Midbrain (tissue), 1 donor: ENCODE results near the gene TCEAL1.
"Not testable (repeated sequence)": the region's sequence is repeated elsewhere in the genome, so short reads cannot be mapped to it uniquely, and the experiment has no call there.

Source experiments
- DNase-seq: peaks from one replicate; lab custom pipeline; 2025; lab: John Stamatoyannopoulos, UW

Gene TCEAL1, protein sequence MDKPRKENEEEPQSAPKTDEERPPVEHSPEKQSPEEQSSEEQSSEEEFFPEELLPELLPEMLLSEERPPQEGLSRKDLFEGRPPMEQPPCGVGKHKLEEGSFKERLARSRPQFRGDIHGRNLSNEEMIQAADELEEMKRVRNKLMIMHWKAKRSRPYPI

DNA sequence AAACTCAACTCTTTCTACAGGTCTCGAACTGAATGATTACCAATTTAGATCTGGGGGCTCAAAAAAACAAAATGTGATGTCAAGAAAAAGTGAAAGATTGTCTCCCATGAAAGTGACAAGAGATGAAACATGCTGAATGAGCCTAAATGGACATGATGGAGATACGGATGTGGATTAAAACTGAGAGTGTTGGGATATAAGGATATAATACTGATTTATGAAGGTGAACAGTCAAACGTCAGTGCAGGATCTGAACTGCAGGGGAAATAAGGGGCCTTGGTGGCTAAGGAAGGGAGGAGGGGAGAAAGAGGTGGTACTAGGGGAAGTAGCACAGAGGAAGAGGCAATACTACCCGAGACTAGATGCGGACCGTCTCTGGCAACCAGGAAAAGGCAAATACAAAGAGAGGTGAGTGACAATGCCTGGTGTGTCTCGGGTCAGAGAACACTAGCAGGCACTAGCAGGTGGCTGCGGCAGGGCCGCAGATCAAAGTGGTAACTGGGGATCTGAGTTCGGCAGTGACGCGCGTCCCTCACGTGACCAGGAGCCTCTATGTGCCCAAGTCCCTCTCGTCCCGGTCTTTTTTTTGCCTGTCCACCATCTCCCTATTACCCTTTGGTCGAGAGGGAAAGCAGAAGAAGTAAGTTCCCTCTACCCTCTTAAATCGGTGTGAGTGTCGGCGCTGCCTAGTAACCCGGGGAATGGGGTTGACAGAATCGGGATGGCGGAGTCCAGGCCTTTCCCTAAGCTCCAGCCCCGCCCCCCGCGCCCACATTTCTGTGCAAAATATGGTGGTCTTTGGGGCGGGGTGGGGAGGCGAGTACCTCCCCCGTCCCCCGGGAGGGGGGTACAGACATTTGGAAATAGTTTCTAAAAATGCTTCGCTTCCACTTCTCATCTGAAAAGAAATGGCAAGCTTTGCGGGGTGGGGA, at the start of gene TCEAL1:
TSS of gene TCEAL1 (plus strand) at position 590 of the 932 bp plus-strand sequence. CDS start 942 bp downstream, outside the sequence.
- DNase-seq = peak; percentile 61

DNA sequence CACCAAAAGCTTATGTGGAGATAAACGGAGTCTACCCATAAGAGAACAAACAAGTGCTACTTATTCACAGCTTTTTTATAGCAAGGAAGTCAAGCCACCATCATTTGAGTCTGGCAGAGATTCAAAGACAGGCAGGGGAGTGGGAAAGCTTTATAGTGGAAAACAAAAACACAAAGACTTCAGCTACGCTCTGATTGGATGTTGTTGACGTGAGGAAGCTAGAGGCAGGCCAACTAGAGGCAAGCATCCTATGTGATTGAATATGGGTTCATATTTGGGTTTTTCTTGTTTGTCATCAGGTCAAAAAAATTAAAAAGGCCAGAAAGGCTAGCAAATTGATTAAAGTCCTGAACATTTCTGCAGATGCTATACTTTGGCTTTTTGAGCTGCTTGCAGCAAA, 44.2 kb upstream of the TCEAL1 start:
- DNase-seq = no peak

DNA sequence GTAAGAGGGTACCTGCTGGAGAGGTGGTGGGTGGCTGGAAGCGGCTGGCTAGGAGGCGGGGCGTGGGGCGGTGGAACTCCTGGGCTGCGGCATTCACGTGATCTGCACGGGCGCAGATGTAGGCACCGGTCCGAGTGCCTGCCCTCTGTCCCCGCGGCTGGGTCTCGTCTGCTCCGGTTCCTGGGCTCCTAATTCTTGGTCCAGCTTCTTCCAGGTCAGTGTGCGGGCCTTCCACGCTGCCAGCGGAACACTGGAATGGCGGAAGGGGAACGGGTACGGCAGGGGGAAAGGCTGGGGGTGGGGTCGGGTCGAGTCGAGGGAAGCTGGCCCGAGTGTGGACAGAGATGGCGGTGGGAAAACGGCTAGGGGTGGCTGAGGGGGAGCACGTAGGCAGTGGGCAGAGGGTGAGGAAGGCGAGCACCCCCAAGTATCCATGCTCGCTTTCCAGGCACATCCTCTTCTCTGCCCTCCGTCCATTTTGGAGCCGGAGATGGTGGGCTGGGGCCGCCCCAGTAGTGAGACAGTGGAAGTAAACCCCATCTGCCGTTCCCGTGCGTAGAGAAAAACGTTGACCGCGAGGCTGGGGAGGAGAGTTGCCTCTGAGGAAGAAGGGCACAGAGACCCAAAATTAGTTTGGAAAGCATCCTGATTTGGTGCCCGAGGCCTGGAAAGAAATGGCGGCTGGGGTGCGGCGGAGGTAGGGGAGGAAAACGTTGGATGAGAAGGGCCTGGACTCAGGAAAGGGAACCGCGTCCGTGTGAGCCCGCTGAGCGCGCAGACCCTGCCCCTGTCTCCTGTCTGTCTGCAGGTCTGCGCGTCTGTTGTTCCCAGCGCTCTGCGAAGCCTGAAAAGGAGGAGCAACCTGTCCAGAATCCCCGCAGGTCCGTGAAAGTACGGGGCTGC, 43.1 kb upstream of the TCEAL1 start, which contains the start of gene TCEAL4:
TSS of gene TCEAL4 (plus strand) at position 105 of the 903 bp plus-strand sequence. CDS start 1,161 bp downstream, outside the sequence.
- DNase-seq = peak; percentile 29

DNA sequence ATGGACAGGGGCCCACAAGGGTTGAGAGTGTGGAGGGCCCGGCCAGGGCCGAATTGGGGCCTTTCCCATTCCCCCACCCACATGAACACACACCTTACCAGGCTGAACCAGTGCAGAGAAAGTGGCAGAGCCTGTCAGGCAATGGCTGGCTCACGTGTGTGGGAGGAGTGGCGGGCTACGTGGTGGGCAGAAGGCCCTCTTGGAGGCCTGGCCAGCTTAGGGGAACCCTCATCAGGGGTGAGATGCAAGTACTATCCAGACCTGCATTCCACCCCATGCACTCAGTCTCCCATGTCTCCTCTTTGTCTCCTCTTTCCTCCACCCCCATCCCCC, 42.5 kb upstream of the TCEAL1 start:
- peak; percentile 7 for DNase-seq

DNA sequence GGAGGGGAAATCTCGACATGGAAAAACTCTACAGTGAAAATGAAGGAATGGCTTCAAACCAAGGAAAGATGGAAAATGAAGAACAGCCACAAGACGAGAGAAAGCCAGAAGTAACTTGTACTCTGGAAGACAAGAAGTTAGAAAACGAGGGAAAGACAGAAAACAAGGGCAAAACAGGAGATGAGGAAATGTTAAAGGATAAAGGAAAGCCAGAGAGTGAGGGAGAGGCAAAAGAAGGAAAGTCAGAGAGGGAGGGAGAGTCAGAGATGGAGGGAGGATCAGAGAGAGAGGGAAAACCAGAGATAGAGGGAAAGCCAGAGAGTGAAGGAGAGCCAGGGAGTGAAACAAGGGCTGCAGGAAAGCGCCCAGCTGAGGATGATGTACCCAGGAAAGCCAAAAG, 42.1 kb upstream of the TCEAL1 start:
- no peak for DNase-seq

DNA sequence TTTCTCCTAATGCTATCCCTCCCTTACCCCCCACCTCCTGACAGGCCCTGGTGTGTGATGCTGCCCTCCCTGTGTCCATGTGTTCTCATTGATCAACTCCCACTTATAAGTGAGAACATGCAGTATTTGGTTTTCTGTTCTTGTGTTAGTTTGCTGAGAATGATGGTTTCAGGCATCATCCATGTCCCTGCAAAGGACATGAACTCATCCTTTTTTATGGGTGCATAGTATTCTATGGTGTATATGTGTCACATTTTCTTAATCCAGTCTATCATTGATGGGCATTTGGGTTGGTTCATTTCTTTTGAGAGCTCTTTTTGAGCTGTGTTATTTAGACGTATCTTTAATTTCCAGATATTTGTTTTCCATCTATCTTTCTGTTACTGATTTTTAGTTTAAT, 36.5 kb upstream of the TCEAL1 start:
- DNase-seq = not testable (repeated sequence)

DNA sequence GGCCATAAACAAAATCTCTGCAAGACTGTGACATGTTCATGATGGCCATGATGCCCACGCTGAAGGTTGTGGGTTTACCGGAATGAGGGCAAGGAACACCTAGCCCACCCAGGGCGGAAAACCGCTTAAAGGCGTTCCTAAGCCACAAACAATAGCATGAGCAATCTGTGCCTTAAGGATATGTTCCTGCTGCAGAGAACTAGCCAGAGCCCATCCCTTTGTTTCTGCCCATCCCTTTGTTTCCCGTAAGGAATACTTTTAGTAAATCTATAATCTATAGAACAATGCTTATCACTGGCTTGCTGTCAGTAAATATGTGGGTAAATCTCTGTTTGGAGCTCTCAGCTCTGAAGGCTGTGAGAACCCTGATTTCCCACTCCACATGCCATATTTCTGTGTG, 33.6 kb upstream of the TCEAL1 start:
- not testable (repeated sequence) for DNase-seq

DNA sequence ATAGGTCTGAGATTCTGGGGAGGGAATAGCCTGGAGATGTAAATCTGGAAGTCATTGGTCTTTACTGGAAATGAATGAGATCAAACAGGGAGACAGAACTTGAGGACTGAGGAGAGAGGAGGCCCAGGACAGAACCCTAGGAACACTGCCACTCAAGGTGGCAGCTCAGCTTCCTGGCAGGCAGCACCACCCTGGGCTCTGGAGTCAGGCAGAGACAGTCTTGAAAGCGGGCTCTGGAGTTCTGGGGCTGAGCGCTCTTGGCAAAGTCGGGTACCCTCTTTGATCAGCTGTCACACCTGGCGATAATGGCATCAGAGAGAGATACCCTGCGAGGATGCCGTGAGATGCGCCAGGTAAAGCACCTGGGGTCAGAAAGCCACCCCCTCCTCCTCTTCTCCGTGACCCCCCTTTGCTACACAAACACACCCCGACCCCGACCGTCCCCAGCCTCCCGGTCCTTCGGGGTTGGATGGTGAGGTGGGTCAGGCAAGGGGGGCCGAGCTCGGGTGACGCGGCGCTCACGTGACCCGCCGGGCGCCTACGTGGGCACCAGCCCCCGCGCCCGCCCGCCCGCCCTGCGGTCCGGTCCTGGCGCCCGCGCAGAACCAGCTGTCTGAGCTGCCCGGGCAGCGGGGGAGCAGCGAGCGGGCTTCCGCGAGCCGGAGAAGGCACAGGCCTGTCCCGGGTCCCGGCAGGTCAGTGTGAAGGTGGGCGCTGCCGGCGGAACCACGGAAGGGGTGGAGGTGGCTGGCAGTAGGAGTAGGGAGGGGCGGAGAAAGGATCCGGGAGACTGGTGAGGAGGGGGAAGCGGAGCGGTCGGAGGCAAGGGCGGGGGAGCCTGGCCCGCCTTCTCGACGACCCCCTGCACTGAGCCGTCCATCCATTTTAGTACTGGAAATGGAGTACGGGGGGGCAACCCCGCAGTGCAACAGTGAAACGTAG, 21.1 kb upstream of the TCEAL1 start, which contains the start of gene TCEAL3:
TSS of gene TCEAL3 (plus strand) at position 600 of the 942 bp plus-strand sequence. CDS start 1,102 bp downstream, outside the sequence.
- peak; percentile 47 for DNase-seq

DNA sequence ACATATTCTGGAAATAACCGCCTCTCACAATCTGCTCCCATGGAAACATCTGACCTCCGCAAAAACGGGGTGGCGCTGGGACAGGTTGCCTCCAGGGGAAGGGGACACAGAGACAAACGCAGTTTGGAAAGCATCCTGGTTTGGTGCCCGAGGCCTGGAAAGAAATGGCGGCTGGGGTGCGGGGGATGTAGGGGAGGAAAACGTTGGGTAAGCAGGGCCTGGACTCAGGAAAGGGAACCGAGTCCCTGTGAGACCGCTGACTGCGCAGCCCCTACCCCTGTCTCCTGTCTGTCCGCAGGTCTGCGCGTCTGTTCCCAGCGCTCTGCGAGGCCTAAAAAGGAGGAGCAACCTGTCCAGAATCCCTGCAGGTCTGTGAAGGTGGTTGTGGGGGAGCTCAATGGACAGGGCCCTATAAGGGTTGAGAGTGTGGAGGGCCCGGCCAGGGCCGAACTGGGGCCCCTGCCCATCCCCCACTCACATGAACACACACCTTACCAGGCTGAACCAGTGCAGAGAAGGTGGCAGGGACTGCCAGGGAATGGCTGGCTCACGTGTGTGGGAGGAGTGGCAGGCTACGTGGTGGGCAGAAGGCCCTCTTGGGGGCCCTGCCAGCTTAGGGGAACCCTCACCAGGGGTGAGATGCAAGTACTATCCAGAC, 20.3 kb upstream of the TCEAL1 start:
- DNase-seq = no peak

DNA sequence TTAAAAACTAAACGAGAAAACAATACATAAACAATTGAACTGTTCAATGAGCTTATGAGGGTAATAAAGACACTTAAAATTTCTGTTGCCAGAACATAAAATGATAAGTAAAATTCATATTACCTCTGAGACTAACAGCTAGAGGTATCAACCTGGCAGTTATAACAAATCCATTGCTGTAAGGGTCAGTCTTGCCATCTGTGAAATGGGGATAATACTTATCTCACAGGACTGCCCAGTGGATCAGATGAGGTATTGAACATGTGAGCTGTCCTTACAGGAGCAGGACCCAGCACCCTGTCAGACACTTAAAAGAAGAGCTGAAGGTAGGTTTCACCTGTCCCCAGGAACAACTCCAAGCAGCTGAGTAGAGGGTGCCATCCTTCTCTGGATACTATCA, 18.5 kb upstream of the TCEAL1 start:
- no peak for DNase-seq

DNA sequence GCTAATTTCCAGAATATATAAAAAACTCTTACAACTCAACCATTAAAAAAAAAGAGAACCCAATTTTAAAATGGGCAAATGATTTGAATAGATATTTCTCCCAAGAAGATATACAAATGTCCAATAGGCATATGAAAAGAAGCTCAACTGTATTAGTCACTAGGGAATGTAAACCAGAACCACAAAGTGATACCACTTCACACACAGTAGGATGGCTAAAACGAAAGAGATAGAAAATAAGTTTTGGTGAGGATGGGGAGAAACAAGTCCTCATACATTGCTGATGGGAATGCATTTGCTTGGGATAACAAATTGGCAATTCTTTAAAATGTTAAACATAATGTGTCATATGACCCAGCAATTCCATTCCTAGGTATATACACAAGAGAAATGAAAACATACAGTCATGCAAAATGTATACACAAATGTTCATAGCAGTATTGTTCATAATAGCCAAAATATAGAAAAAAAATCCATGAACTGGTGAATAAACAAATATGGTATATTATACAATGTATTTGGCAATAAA, 15.3 kb upstream of the TCEAL1 start:
- no peak for DNase-seq

DNA sequence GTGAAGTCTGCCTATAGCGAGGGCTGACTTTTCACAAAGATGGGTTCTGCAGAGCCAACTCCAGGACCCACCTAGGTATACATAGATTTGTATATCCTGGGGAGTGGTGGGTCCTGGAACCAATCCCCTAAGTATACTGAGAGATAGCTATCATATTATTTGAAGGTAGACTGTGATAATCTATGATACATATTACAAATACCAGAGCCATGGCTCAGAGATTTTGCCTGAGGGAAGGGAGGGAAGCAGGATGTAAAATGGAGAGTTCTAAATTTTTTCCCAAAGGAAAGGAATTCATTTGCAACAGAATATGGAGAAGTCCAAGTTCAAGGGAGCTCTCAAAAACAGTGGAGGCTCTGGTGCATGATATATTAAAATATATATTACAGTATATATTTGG, 13.8 kb upstream of the TCEAL1 start:
- DNase-seq = no peak

DNA sequence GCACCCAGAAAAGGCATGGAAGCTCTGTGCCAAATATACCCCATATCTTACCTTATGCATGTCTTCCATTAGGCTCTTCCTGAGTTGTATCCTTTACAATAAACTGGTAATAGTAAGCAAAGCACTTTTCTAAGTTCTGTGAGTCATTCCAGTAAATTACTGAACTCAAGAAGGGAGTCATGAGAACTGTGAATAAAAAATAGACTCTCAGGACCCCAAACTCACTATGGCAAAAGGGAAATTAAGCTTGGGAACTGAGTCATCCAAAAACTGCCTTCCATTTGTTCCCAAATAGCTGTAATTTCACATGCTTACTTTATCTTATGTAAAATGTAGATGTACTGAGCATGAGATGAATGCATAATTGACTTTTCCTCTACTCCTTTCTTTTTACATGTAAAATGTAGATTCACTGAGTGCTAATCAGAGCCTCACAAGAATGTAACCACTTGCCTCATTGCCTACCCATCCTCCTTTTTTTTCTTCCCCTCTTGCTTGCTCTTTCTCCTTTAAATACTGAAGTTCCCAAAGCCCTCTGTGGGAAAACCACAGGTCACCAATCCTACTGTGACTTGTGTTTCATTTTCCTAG, 12.9 kb upstream of the TCEAL1 start:
- no peak for DNase-seq

DNA sequence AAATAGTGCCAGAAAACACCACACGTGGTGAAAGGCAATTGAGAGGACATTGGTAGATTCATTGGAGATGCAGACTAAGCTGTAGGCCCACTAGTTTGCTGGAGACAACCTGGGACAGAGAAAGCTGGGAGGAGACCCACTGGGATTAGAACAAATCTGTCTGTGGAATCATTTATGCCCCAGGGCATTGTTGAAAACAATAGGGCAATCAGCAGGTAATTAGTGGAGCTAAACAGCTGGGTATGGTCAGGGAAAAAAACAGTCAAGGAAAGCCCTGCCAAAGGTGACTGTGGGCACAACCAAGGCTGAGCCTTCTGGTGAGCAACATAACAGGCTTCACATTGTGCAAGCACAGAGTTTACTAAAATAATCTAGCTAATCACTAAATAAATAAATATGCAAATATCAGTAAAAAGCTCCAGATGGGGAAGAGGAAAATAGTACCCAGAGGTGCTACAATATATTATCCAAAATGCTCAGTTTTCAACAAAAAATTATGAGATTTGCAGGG, 12.0 kb upstream of the TCEAL1 start:
- DNase-seq = no peak

DNA sequence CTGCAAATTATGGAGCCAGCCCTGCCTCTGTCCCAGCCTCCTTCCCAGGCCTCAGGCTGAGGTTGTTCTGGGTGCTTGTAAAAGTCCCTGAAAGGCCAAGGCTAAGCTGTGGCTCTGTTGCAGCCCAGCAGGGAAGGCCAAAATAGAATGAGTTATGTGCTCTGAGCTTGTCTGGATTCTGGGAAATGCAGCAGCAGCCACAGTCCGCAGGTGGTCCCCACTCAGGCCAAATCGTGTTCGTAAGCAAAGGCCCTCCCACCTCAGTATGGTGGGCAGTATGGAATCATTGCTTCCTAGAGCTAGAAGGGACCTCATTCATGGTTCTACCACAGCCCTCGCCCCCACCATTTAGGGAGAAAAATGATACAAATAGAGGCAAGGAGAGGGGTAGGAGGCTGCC, 4.7 kb upstream of the TCEAL1 start:
- no peak for DNase-seq

DNA sequence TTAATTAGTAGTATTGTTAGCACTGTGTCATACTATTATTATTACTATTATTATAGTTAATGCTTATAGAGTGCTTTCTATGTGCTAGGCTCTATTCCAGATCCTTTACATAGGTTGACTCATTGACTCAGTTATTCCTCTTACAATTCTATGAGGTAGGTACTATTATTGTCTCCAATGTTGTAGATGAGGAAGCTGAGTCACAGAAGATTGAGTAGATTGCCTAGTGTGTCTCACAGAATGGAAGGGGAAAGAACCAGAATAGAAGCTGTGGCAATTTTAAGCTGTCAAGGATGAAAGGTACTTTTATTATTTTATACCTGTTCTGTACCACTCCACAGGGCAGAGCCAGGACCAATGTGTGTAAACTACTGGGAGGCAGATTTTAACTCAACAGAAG, 1.9 kb upstream of the TCEAL1 start:
- no peak for DNase-seq

DNA sequence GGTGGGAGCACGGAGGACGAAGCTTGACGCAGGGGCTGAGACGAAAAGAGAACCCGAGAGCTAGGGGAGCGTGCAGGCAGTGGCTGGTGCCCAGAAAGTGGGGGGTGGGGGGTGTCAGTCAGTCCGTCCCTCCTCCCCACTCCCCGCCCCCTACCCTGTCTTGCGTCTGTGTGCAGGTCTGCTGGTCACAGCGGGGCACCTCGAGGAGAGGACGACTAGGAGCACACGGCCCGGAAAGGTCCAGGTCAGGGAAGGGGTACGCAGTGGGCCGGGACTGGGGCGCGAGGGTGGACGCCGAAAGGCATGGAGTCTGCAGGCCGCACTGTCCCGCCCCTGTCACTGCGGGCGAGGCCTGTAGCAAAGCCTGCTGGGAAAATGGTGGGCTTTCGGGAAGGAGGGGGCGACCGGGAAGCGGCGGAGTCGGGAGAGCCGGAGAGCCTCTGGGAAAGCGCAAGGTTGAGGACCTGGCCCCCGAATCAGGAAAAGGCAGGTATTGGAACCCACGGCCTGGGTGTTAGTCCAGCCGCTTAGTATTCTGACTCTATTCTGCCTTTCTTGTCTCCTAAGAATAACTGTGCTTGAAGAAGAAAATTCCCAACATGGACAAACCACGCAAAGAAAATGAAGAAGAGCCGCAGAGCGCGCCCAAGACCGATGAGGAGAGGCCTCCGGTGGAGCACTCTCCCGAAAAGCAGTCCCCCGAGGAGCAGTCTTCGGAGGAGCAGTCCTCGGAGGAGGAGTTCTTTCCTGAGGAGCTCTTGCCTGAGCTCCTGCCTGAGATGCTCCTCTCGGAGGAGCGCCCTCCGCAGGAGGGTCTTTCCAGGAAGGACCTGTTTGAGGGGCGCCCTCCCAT, 769 bp downstream of the TCEAL1 start:
- peak; percentile 61 for DNase-seq

DNA sequence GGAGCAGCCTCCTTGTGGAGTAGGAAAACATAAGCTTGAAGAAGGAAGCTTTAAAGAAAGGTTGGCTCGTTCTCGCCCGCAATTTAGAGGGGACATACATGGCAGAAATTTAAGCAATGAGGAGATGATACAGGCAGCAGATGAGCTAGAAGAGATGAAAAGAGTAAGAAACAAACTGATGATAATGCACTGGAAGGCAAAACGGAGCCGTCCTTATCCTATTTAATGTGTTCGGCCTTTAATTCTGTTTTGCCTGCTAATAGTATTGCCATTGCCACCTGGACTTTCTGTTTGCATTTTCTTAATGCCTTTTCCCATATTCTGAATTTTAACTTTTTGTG, 1.4 kb downstream of the TCEAL1 start:
- no peak for DNase-seq

DNA sequence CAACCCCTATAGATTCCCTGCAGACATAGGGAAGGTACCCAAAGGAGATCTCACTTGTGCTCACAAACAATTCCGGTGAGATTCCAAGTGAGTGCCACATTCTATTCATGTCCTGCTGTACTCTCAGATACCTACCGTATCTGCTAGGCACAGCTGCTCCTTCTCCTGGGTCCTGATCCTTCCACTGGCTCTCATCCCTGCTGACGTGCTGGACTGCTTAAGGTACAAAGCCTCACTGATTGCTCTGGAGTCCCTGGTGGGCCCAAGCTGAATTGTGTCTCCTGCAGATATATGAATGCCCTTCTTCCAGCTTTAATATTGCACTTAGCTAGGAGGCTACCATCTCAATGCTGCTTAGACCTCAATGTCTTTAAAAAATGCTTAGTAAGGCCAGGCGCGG, 2.4 kb downstream of the TCEAL1 start:
- DNase-seq = no peak
